Lower lobe of right lung (tissue), 2 donors: ENCODE data around the gene RPTOR. TPM values are rescaled to one million over a fixed set of nuclear protein-coding genes. Genes with fewer than 3 reads are reported as not detected.

Source experiments
- ATAC-seq, 2 donors: fragments of 200-7000 bp; cut with Tn5 transposase; one replicate each; pipeline ENCODE4 v1.9.1; 2020 to 2022; ENCODE audit warnings: mild to moderate bottlenecking in 2 of 2, moderate library complexity in 2 of 2
- DNase-seq: peaks from one replicate; pipeline ENCODE4 v3.0.0-alpha.2; 2020
- H3K27ac ChIP-seq: fragments of 200-600 bp; one replicate; pipeline ENCODE4 v1.8.0; 2022
- H3K27me3 ChIP-seq: fragments of 200-600 bp; one replicate; pipeline ENCODE4 v1.8.0; 2022; ENCODE audit warnings: low read depth
- H3K36me3 ChIP-seq: fragments of 200-600 bp; one replicate; pipeline ENCODE4 v1.8.0; 2022; ENCODE audit warnings: mild to moderate bottlenecking
- H3K4me1 ChIP-seq: fragments of 200-600 bp; one replicate; pipeline ENCODE4 v1.8.0; 2022
- H3K4me3 ChIP-seq: fragments of 200-600 bp; one replicate; pipeline ENCODE4 v1.8.0; 2022; ENCODE audit warnings: mild to moderate bottlenecking
- H3K9me3 ChIP-seq: fragments of 200-600 bp; one replicate; pipeline ENCODE4 v1.8.0; 2022
- intact Hi-C: fragments of 100-400 bp; cut with DNase I; formaldehyde crosslinking; loops from one replicate; pipeline ENCODE4 v1.11.0; 2022
- total RNA-seq: library from RNA; stranded (reverse); fragmentation: NEBNext Ultra II Directional; extraction: Animal tissue kit (Norgen Biotek cat#: 25700); gene quantifications from one replicate; pipeline ENCODE4 v1.2.1, GENCODE V29; 2021
- TF ChIP-seq, protein P1 (sequence below): fragments of 200-600 bp; IDR thresholded peaks from one replicate; pipeline ENCODE4 v1.8.0; 2022; ENCODE audit warnings: antibody characterized with exemption, mild to moderate bottlenecking
- donor health status: DM: no; HTN: yes; CAD: no; lungs with severe emphysema.

RPTOR gene
- total RNA-seq, 1 donor from 2014 or later, result 34.0 TPM

DNA sequence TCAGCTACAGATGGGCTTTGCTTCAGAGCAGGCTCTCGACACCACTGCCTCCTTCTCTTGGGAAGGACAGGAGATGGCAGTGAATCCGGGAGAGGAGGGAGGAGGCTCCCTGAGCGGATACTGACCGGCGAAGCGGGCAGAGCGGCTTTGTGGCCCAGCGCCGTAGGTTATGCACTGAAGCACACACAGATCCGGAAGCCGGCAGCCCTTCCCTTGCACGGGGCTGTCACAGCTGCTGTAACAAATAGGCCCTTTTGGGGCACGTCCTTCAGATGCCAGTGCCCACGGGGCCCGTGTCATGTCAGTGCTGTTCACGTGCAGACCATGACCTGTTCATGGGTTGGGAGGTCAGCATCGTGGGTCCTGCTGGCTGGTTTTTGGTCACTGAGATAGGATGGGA lies 302.3 kb downstream of the RPTOR start:
- Histone ChIP-seq H3K36me3 (peaks cover 36% of the 10 kb centered on the region), H3K4me1 (no peaks in the 10 kb centered on the region), H3K27ac (no peak overlapping the region), H3K27me3 (no peaks in the 10 kb centered on the region), H3K4me3 (no peak overlapping the region), H3K9me3 (no peaks in the 10 kb centered on the region)
- ATAC-seq, result no peak
- TF ChIP-seq, protein P1, sequence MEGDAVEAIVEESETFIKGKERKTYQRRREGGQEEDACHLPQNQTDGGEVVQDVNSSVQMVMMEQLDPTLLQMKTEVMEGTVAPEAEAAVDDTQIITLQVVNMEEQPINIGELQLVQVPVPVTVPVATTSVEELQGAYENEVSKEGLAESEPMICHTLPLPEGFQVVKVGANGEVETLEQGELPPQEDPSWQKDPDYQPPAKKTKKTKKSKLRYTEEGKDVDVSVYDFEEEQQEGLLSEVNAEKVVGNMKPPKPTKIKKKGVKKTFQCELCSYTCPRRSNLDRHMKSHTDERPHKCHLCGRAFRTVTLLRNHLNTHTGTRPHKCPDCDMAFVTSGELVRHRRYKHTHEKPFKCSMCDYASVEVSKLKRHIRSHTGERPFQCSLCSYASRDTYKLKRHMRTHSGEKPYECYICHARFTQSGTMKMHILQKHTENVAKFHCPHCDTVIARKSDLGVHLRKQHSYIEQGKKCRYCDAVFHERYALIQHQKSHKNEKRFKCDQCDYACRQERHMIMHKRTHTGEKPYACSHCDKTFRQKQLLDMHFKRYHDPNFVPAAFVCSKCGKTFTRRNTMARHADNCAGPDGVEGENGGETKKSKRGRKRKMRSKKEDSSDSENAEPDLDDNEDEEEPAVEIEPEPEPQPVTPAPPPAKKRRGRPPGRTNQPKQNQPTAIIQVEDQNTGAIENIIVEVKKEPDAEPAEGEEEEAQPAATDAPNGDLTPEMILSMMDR, result no peak
- intact Hi-C loops, result no loop called here
- DNase-seq, result no peak

DNA sequence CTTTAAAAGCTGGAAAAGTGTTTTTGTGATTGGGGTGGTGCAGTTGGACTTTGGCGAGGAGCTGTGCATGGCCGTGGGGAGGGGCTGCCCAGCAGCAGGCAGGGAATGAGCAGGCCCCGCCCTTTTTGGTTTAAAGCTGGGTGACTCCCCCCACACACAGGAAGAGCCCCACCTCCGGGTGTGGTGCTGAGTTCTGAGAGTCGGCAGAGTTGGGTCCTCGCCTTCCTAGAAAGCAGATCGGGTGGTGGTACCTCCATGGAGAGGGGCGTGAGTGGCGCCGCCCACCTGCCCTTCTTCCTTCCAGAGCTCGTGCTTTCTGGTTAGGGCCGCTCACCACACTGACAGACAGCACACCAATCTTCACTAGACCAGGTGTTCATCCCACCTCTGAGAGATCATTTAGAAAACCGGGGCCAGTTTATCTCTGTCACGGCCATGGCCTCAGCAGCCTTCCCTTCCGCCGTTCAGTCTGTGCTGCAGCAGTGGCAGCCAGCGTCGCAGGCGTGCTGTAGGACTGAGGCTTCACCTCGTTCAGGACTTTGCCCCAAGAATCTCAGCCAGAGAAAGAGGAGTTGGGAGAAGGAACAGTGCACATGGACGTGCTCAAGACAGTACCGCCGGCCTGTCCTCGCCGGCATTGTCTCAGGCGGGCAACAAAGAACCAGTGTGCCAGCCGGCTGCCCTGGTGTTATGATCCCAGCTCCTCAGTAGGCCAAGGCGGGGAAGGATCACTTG lies 303.0 kb downstream of the RPTOR start:
- Histone ChIP-seq H3K9me3 (no peaks in the 10 kb centered on the region), H3K27me3 (no peaks in the 10 kb centered on the region), H3K4me3 (no peak overlapping the region), H3K36me3 (peaks cover 36% of the 10 kb centered on the region), H3K4me1 (no peaks in the 10 kb centered on the region), H3K27ac (no peak overlapping the region)
- intact Hi-C loops, result no loop called here
- DNase-seq (no peak), ATAC-seq (peak; percentile 28 to 32)
- TF ChIP-seq, protein P1, result no peak

GRCh38 chr17:80848449-80849102 lies 303.9 kb downstream of the RPTOR start:
- Histone ChIP-seq H3K9me3 (no peaks in the 10 kb centered on the region), H3K4me3 (no peak overlapping the region), H3K36me3 (peaks cover 36% of the 10 kb centered on the region), H3K4me1 (no peaks in the 10 kb centered on the region), H3K27me3 (no peaks in the 10 kb centered on the region), H3K27ac (no peak overlapping the region)
- ATAC-seq (no peak), DNase-seq (no peak)
- intact Hi-C loops, result no loop called here
- TF ChIP-seq, protein P1, result no peak

- Histone ChIP-seq H3K27me3 (no peaks in the 10 kb centered on the region), H3K9me3 (no peaks in the 10 kb centered on the region), H3K4me1 (no peaks in the 10 kb centered on the region), H3K4me3 (no peak overlapping the region), H3K27ac (no peak overlapping the region), H3K36me3 (peaks cover 32% of the 10 kb centered on the region)
- TF ChIP-seq, protein P1, result no peak
- no peak for ATAC-seq
- DNase-seq, result no peak
- intact Hi-C loops, result no loop called here
These were observed 304.5 kb downstream of the RPTOR start for GRCh38 chr17:80849119-80849518.

- ATAC-seq (no peak), DNase-seq (no peak)
- Histone ChIP-seq H3K4me1 (no peaks in the 10 kb centered on the region), H3K36me3 (peaks cover 36% of the 10 kb centered on the region), H3K27me3 (no peaks in the 10 kb centered on the region), H3K27ac (no peak overlapping the region), H3K9me3 (no peaks in the 10 kb centered on the region), H3K4me3 (no peak overlapping the region)
- TF ChIP-seq, protein P1, result no peak
- intact Hi-C loops, result no loop called here
These were observed 305.5 kb downstream of the RPTOR start for GRCh38 chr17:80850109-80850508.
